ENCODE data around the gene SNAPIN. TPM values are rescaled to one million over a fixed set of nuclear protein-coding genes. Genes with fewer than 3 reads are reported as not detected.

The SNAPIN gene
- polyA plus RNA-seq, 1 of the 3 experiments (the other 2 are of a cell fraction) = 57.6 TPM

- H3K9me3 ChIP-seq = no peaks in the 10 kb centered on the region
- H3K9me2 ChIP-seq = no peaks in the 10 kb centered on the region
- DNase-seq = peak; percentile 27
- no peaks in the 10 kb centered on the region for H3K27me3 ChIP-seq (ENCODE audit: insufficient read depth)
- TF ChIP-seq, protein P1, sequence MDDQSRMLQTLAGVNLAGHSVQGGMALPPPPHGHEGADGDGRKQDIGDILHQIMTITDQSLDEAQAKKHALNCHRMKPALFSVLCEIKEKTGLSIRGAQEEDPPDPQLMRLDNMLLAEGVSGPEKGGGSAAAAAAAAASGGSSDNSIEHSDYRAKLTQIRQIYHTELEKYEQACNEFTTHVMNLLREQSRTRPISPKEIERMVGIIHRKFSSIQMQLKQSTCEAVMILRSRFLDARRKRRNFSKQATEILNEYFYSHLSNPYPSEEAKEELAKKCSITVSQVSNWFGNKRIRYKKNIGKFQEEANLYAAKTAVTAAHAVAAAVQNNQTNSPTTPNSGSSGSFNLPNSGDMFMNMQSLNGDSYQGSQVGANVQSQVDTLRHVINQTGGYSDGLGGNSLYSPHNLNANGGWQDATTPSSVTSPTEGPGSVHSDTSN (IDR thresholded peaks at IDR 0.05) = peak; percentile 62
- no peak for TF ChIP-seq TAF1 (IDR thresholded peaks at IDR 0.05; ENCODE audit: borderline replicate concordance, low read depth, low read length)
- no peak overlapping the region for H3K4me3 ChIP-seq (ENCODE audit: low read depth in 2 of 2, low read length in 1 of 2)
- no peak overlapping the region for H3K4me2 ChIP-seq
- ChIA-PET POLR2A (no interaction called here), CTCF (interaction anchor here (1.4 to 1.7 kb wide), 2 partner anchors 20 to 52 kb away, joined by 6 to 7 read pairs; no protein-coding TSS in a partner anchor)
- H4K20me1 ChIP-seq (ENCODE audit: insufficient read depth) = no peaks in the 10 kb centered on the region
- H3K36me3 ChIP-seq (replicated peaks in 1 of 2; ENCODE audit: control insufficient read depth in 1 of 2, insufficient read depth in 2 of 2, low read length in 1 of 2) = no peaks in the 10 kb centered on the region
- no peaks in the 10 kb centered on the region for H3K79me2 ChIP-seq (ENCODE audit: insufficient read depth)
- WGBS (ENCODE audit: low lambda C conversion rate) = 70% methylated on average over 8 of the region's 12 CpGs
- H3K4me1 ChIP-seq (ENCODE audit: control insufficient read depth in 1 of 2, insufficient read depth in 2 of 2, low read depth in 1 of 2, low read length in 1 of 2) = peaks cover 0 to 16% of the 10 kb centered on the region in 2 experiments; a peak in 1 of 4 replicates
- H3K9ac ChIP-seq = no peak overlapping the region
- peaks cover 3% of the 10 kb centered on the region for H3F3A ChIP-seq (replicated peaks; ENCODE audit: insufficient read depth)
- peak overlapping the region; percentile 72; the same call in 1 of the 2 replicates for H2AFZ ChIP-seq (ENCODE audit: low read depth)
- H3K27ac ChIP-seq (ENCODE audit: low read depth in 2 of 2, low read length in 1 of 2) = no peak overlapping the region
Observed at GRCh38 chr1:153697191-153698019, 38.9 kb downstream of the SNAPIN start.

GRCh38 chr1:153698020-153698922 is 39.8 kb downstream of the SNAPIN start:
- WGBS (ENCODE audit: low lambda C conversion rate) = 82% methylated on average over 29 of the region's 29 CpGs
- no peaks in the 10 kb centered on the region for H3K9me3 ChIP-seq
- no peaks in the 10 kb centered on the region for H3K9me2 ChIP-seq
- peaks cover 3% of the 10 kb centered on the region for H3F3A ChIP-seq (replicated peaks; ENCODE audit: insufficient read depth)
- peaks cover 0 to 16% of the 10 kb centered on the region in 2 experiments; a peak in 1 of 4 replicates for H3K4me1 ChIP-seq (ENCODE audit: control insufficient read depth in 1 of 2, insufficient read depth in 2 of 2, low read depth in 1 of 2, low read length in 1 of 2)
- H3K4me2 ChIP-seq = no peak overlapping the region
- H4K20me1 ChIP-seq (ENCODE audit: insufficient read depth) = no peaks in the 10 kb centered on the region
- H3K27ac ChIP-seq (ENCODE audit: low read depth in 2 of 2, low read length in 1 of 2) = no peak overlapping the region
- peak; percentile 49 for DNase-seq
- peak overlapping the region; percentile 74; the same call in 1 of the 2 replicates for H2AFZ ChIP-seq (ENCODE audit: low read depth)
- no peaks in the 10 kb centered on the region for H3K79me2 ChIP-seq (ENCODE audit: insufficient read depth)
- H3K36me3 ChIP-seq (replicated peaks in 1 of 2; ENCODE audit: control insufficient read depth in 1 of 2, insufficient read depth in 2 of 2, low read length in 1 of 2) = no peaks in the 10 kb centered on the region
- H3K9ac ChIP-seq = no peak overlapping the region
- TF ChIP-seq, protein P2, sequence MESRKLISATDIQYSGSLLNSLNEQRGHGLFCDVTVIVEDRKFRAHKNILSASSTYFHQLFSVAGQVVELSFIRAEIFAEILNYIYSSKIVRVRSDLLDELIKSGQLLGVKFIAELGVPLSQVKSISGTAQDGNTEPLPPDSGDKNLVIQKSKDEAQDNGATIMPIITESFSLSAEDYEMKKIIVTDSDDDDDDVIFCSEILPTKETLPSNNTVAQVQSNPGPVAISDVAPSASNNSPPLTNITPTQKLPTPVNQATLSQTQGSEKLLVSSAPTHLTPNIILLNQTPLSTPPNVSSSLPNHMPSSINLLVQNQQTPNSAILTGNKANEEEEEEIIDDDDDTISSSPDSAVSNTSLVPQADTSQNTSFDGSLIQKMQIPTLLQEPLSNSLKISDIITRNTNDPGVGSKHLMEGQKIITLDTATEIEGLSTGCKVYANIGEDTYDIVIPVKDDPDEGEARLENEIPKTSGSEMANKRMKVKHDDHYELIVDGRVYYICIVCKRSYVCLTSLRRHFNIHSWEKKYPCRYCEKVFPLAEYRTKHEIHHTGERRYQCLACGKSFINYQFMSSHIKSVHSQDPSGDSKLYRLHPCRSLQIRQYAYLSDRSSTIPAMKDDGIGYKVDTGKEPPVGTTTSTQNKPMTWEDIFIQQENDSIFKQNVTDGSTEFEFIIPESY (IDR thresholded peaks at IDR 0.05; ENCODE audit: borderline replicate concordance, low read depth) = no peak
- TF ChIP-seq FOXM1 (IDR thresholded peaks at IDR 0.05; ENCODE audit: low read depth) (no peak), GATA2 (CRISPR knock-in tag; IDR thresholded peaks at IDR 0.05) (no peak), IRF3 (IDR thresholded peaks at IDR 0.05; ENCODE audit: low read depth, low read length) (no peak), YY1 (IDR thresholded peaks at IDR 0.05; ENCODE audit: low read depth) (no peak), FOSL2 (IDR thresholded peaks at IDR 0.05; ENCODE audit: borderline replicate concordance, low read depth) (no peak), NFIC (IDR thresholded peaks at IDR 0.05; ENCODE audit: borderline replicate concordance) (no peak), TCF12 (IDR thresholded peaks at IDR 0.05) (no peak), JUND (IDR thresholded peaks at IDR 0.05) (no peak)
- TF ChIP-seq, protein P3, sequence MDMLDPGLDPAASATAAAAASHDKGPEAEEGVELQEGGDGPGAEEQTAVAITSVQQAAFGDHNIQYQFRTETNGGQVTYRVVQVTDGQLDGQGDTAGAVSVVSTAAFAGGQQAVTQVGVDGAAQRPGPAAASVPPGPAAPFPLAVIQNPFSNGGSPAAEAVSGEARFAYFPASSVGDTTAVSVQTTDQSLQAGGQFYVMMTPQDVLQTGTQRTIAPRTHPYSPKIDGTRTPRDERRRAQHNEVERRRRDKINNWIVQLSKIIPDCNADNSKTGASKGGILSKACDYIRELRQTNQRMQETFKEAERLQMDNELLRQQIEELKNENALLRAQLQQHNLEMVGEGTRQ (IDR thresholded peaks at IDR 0.05; ENCODE audit: borderline replicate concordance, low read depth, low read length) = no peak
- CTCF ChIA-PET = interaction anchor here (1.4 to 3.2 kb wide), 3 partner anchors 20 to 51 kb away, joined by 6 to 13 read pairs (median 7); partner anchors contain the start of gene NPR1
- POLR2A ChIA-PET = no interaction called here
- no peak overlapping the region for H3K4me3 ChIP-seq (ENCODE audit: low read depth in 2 of 2, low read length in 1 of 2)
- no peaks in the 10 kb centered on the region for H3K27me3 ChIP-seq (ENCODE audit: insufficient read depth)
